ENCODE measurements around the gene PFDN1.

Gene PFDN1

DNA sequence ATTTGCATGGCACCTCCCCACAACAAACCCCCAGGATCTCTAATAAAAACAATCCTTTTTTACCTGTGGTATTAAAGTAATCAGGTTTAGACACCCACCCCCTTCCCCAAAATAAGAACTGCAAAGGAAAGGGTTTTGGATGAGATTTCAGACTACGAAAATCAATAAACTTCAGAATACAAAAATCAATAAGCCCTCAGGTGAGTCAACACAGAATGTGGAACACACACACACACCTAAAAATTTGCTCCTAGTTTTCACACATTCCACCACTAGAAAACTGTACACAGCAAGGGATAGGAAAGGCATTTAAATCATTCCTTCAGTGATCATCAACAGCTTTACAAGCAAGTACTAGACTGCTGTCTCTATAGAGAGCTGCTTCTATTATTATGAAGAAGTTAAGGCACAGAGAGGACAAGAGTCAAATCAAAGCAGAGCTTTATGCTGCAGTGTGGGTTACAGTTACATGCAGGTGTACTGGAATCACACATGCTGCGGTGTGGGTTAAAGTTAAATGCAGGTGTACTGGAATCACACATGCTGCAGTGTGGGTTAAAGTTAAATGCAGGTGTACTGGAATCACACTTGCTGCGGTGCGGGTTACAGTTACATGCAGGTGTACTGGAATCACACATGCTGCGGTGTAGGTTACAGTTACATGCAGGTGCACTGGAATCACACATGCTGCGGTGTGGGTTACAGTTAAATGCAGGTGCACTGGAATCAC lies 36.3 kb downstream of the PFDN1 start:
- H3K4me3 ChIP-seq = peak overlapping the region; percentile 14; the same call in 1 of the 2 replicates
- H3K9ac ChIP-seq = peak overlapping the region; percentile 71; the same call in 1 of the 2 replicates
- peaks cover 38% of the 10 kb centered on the region for H3K4me1 ChIP-seq
- no peaks in the 10 kb centered on the region for H3K27me3 ChIP-seq
- H3K9me3 ChIP-seq = no peaks in the 10 kb centered on the region
- H3K27ac ChIP-seq = peak overlapping the region; percentile 74
- peak overlapping the region; percentile 81 for H3K4me2 ChIP-seq
- no peak for TF ChIP-seq Cebpa-rat (IDR thresholded peaks at IDR 0.05)
- peaks cover 20% of the 10 kb centered on the region; the same call in 1 of the 2 replicates for H3K36me3 ChIP-seq
- peaks cover 14% of the 10 kb centered on the region; the same call in 1 of the 2 replicates for H4K20me1 ChIP-seq

DNA sequence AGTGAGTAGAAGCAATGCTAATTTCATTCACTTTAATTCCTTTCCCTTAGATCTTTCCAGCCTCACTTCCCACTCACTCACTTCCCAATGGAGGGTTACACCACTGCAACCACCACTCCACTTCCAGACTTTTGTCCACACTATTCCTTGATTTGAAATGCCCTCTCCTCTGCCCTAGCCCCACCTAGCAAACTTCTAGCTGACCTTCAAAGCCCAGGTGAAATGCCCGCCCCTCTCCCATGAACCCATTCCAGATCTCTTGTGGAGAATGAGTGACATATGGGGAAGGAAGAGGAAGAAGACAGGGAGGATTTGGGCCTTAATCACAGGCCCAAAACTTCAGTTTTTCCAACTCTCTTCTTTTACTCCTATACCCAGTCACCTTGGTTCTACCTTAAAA lies 37.1 kb downstream of the PFDN1 start:
- 0 out of 2 replicates have a peak, but pooled peaks cover under 1% of the 10 kb centered on the region for H3K9me3 ChIP-seq
- H3K36me3 ChIP-seq = peaks cover 26% of the 10 kb centered on the region
- peak overlapping the region; percentile 81 for H3K4me2 ChIP-seq
- H4K20me1 ChIP-seq = peaks cover 14% of the 10 kb centered on the region; the same call in 1 of the 2 replicates
- peak overlapping the region; percentile 74; the same call in 1 of the 2 replicates for H3K27ac ChIP-seq
- no peak overlapping the region for H3K9ac ChIP-seq
- TF ChIP-seq Cebpa-rat (IDR thresholded peaks at IDR 0.05) = no peak
- H3K4me1 ChIP-seq = peaks cover 38% of the 10 kb centered on the region
- no peak overlapping the region for H3K4me3 ChIP-seq
- H3K27me3 ChIP-seq = no peaks in the 10 kb centered on the region

DNA sequence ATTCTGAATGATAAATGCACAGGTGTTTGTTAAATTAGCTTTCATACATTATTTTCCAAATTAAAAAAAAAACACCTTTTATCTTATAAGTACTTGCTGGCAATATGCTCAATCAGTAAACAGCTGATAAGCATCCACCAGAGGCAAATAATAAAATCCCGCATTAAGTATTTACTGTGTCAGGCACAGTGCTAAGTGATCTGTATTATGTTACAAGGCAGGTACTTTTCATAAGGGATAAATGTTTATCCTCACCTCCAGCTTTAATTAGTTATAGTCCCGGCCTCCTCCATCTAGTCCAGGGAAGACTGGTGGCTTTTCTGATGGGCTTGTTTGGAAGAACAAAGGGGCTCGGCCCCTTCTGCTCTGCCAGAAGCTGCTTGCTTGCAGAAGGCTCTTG lies 40.1 kb downstream of the PFDN1 start:
- no peak for TF ChIP-seq Cebpa-rat (IDR thresholded peaks at IDR 0.05)
- Histone ChIP-seq H3K27me3 (no peaks in the 10 kb centered on the region), H3K27ac (no peak overlapping the region), H3K4me2 (no peak overlapping the region), H3K4me1 (peaks cover 31% of the 10 kb centered on the region), H3K36me3 (peaks cover 52% of the 10 kb centered on the region), H4K20me1 (peaks cover 14% of the 10 kb centered on the region; the same call in 1 of the 2 replicates), H3K9me3 (peaks cover 16% of the 10 kb centered on the region; the same call in 1 of the 2 replicates), H3K9ac (no peak overlapping the region), H3K4me3 (no peak overlapping the region)

DNA sequence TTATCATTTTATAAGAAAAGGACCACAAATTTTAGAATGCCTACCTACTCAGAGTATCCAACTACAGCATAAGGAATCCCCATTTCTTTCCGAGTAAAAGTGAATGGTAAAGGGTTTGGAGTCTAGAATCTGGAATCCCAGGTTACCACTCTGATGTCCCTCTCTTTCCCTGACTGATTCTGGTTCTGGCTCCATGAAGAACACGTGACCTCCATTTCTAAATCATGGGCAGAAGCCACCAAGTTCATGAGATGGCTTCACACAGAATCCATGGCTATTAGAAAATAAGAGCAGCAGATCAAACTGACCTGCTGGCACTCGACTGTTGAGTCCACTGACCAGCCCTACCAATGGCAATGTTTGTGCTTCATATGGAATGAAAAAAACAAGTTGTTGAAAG lies 40.7 kb downstream of the PFDN1 start:
- TF ChIP-seq Cebpa-rat (IDR thresholded peaks at IDR 0.05) = no peak
- peaks cover 14% of the 10 kb centered on the region; the same call in 1 of the 2 replicates for H4K20me1 ChIP-seq
- peaks cover 55% of the 10 kb centered on the region for H3K36me3 ChIP-seq
- H3K27ac ChIP-seq = no peak overlapping the region
- peaks cover 24% of the 10 kb centered on the region for H3K4me1 ChIP-seq
- H3K4me3 ChIP-seq = no peak overlapping the region
- no peak overlapping the region for H3K4me2 ChIP-seq
- no peaks in the 10 kb centered on the region for H3K27me3 ChIP-seq
- no peak overlapping the region for H3K9ac ChIP-seq
- peaks cover 16% of the 10 kb centered on the region; the same call in 1 of the 2 replicates for H3K9me3 ChIP-seq

DNA sequence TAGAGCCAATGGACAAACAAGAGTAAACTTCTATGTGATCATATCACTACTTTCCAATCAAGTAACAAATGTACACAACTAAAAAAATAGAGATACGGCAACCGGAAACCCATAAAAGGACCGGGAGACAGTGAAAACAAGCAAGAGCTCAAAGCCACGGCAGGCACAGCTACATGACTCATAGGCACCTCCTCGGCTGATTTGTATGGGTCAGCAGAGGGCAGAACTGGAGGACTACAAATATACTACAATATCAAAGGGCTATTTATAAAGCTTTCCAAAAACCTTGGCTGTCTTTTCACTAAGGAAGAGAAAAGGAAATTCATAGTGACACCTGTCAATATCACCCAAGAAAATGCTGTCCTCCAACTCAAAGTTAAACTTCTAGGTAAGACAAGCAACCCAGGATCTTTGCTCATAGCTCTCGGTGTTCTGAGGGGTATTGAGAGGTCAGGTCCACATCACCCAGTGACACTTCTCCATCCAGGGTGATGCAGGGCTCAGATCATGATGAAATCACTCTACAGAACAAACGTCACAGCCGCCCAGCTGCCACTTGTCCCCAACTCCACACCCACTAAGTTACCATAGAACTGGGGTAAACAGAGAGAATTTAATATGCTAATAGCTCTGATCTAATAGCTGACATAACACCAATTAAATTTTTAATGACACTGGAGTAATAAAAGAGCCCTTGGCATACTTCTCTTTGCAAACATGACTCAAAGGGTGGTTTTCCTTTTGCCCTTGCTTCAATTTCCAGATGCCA lies 41.3 kb downstream of the PFDN1 start:
- Histone ChIP-seq H3K4me3 (no peak overlapping the region), H3K36me3 (peaks cover 55% of the 10 kb centered on the region), H3K4me1 (peaks cover 18% of the 10 kb centered on the region), H3K4me2 (no peak overlapping the region), H3K27ac (no peak overlapping the region), H3K9ac (no peak overlapping the region), H4K20me1 (peaks cover 8% of the 10 kb centered on the region; the same call in 1 of the 2 replicates), H3K27me3 (no peaks in the 10 kb centered on the region), H3K9me3 (peaks cover 16% of the 10 kb centered on the region; the same call in 1 of the 2 replicates)
- TF ChIP-seq Cebpa-rat (IDR thresholded peaks at IDR 0.05) = no peak

DNA sequence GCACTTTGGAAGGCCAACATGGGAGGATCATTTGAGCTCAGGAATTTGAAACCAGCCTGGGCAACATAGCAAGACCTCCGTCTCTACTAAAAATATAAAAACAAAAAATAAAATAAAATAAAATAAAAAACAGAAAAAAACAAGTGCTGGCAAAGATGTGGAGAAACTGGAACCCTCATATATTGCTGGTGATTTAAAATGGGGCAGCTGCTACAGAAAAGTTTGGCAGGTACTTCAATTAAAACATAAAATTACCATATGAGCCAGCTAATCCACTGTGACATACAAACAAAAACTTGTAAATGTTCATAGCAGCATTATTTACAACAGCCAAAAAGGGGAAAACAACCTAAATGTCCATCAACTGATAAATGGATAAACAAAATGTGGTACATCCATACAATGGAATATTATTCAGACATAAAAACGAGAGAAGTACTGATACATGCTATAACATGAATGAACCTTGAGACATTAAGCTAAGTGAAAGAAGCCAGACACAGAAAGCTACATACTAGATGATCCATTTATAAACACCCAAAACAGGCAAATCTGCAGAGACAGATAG lies 42.7 kb downstream of the PFDN1 start:
- H3K4me3 ChIP-seq = no peak overlapping the region
- peaks cover 9% of the 10 kb centered on the region for H3K4me1 ChIP-seq
- H3K9me3 ChIP-seq = peaks cover 16% of the 10 kb centered on the region; the same call in 1 of the 2 replicates
- H3K36me3 ChIP-seq = peaks cover 64% of the 10 kb centered on the region
- no peak overlapping the region for H3K9ac ChIP-seq
- no peak for TF ChIP-seq Cebpa-rat (IDR thresholded peaks at IDR 0.05)
- H3K4me2 ChIP-seq = no peak overlapping the region
- H3K27me3 ChIP-seq = no peaks in the 10 kb centered on the region
- peaks cover 9% of the 10 kb centered on the region; the same call in 1 of the 2 replicates for H4K20me1 ChIP-seq
- H3K27ac ChIP-seq = no peak overlapping the region

DNA sequence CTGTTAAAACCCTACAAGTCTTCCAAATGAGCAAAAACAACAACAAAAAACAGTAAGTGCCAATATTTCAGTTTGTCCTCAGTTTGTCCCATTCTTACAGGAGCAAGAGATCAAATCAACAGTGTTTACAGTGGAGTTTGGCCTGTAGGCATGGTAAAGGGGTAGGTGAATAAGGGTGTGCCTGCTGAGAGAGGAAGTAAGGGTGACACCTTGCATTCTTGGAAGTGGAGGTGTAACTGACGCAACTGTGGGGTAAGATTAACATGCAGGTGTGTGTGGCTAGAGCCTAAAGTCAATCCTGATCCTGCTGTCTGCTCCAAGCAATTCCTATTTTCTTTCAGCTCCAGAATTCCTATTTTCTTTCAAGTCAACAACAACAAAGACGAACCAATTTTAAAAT lies 43.4 kb downstream of the PFDN1 start:
- no peak overlapping the region for H3K4me3 ChIP-seq
- H4K20me1 ChIP-seq = peaks cover 10% of the 10 kb centered on the region; the same call in 1 of the 2 replicates
- H3K9me3 ChIP-seq = peaks cover 16% of the 10 kb centered on the region; the same call in 1 of the 2 replicates
- H3K27me3 ChIP-seq = no peaks in the 10 kb centered on the region
- H3K27ac ChIP-seq = no peak overlapping the region
- peaks cover 68% of the 10 kb centered on the region for H3K36me3 ChIP-seq
- H3K4me2 ChIP-seq = no peak overlapping the region
- peaks cover 7% of the 10 kb centered on the region; the same call in 1 of the 2 replicates for H3K4me1 ChIP-seq
- no peak for TF ChIP-seq Cebpa-rat (IDR thresholded peaks at IDR 0.05)
- H3K9ac ChIP-seq = no peak overlapping the region

DNA sequence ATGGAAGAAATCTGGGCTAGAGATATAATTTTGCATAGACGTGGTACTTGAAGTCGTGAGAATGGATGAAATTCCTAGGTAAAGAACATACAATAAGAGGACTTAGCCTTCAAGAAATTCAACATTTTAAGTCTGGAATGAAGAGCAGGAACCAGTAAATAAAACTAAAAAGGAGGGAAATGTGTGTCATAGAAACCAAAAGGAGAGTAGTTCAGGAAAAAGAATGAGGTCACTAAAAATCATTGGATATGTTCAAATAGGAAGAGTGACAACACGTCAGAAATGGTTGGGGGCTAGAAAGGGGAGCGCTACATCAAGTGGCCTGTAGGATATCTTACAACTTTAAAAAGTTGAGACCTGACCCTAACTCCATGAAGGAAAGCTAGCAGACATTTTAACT lies 44.0 kb downstream of the PFDN1 start:
- TF ChIP-seq Cebpa-rat (IDR thresholded peaks at IDR 0.05) = no peak
- Histone ChIP-seq H4K20me1 (peaks cover 10% of the 10 kb centered on the region; the same call in 1 of the 2 replicates), H3K27me3 (no peaks in the 10 kb centered on the region), H3K9ac (no peak overlapping the region), H3K4me2 (no peak overlapping the region), H3K9me3 (peaks cover 16% of the 10 kb centered on the region; the same call in 1 of the 2 replicates), H3K4me1 (peaks cover 13% of the 10 kb centered on the region), H3K36me3 (peaks cover 74% of the 10 kb centered on the region), H3K27ac (no peak overlapping the region), H3K4me3 (no peak overlapping the region)

DNA sequence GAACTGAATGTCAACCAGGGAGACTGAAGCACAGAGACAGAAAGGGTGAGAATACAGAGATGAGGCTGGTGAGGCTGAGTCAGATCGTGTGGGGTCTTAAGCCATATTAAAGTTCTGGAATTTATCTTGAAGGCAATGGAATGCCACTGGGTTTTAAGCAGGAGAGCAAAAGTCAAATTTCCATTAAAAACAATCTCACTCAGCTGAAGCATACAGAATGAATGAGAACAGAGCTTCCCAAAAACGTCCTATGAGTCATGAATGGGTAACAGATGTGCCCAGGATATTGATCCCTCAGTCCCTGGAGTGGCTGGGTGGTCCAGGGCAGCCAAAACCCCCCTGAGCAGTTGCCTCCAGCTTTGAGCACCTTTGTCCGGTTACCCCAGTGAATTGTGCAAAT lies 44.9 kb downstream of the PFDN1 start:
- no peak overlapping the region for H3K4me3 ChIP-seq
- H3K9me3 ChIP-seq = peaks cover 16% of the 10 kb centered on the region; the same call in 1 of the 2 replicates
- no peaks in the 10 kb centered on the region for H3K27me3 ChIP-seq
- H3K4me2 ChIP-seq = no peak overlapping the region
- peaks cover 18% of the 10 kb centered on the region; the same call in 1 of the 2 replicates for H4K20me1 ChIP-seq
- no peak for TF ChIP-seq Cebpa-rat (IDR thresholded peaks at IDR 0.05)
- H3K9ac ChIP-seq = no peak overlapping the region
- H3K27ac ChIP-seq = no peak overlapping the region
- H3K36me3 ChIP-seq = peaks cover 78% of the 10 kb centered on the region
- H3K4me1 ChIP-seq = peaks cover 22% of the 10 kb centered on the region

Measured in BLaER1 (cell line).